GM21447 (cell line): ENCODE results near the gene IRAK1.
A peak's percentile ranks its signal among the peaks of the same experiment; 100 is the strongest.

ENCODE experiments used
- ATAC-seq: cut with Tn5 transposase; IDR thresholded peaks from one replicate; pipeline ENCODE4 v1.9.1; 2021; ENCODE audit not compliant: unreplicated experiment

IRAK1 gene

DNA sequence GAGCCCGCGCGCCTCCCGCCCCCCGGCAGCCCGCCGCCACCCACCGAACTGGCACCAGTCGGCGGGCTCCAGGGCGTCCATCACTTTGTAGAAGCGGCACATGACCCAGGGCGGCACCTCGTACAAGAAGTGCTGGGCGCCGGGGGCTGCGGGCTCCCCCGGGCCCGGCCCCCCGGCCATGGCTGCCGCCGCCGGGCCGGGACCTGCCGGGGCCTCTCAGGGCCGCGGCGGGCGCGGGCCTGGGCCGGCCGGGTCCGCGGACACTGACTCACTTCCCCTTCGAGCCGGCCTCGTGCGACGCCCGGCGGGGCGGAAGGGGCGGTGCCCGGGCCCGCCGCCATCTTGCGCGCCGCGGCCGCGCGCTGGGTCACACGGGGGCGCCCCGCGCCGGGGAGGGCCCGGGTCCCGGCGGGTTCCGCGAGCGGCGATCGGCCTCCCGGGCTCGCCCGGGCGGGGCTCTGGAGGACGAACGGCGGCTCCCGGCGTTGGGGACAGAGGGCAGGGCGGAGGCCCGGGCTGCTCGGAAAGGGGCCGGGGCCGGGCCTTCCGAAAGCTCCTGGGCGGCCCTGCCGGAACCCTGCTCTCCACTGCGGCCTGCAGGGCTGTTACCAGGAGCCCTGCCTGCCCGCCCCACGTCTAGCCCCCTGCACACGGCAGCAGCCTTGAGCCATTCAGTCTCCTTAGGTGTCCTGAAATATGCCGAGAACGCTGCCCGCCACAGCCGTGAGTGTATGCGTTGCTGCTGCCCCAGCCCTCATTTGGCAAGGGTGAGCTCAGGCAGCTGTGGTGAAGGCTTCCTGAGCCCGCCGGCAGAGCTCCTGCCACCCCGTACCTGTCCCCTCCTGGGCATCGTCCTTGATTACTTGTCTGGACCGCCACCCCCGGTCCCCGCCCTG, at the start of gene IRAK1:
Gene IRAK1, minus strand, starts transcription at position 270 of the 896 bp plus-strand sequence. Its CDS starts 90 bp downstream, at position 180.
- ATAC-seq, result peak; percentile 61

DNA sequence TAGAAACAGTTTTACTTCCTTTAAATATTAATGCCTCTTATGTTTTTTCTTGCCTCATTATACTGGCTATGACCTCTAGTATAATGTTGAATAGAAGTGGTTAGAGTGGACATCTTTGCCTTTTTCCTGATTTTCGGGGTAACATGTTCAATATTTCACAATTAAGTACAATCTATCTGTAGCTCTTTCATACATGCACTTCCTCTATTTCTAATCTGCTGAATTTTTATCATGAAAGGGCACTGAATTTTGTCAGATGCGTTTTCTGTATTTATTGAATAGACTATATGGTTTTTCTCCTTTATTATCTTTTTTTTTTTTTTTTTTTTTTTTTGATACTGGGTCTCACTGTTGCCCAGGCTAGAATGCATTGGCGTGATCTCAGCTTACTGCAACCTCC, 48.9 kb upstream of the IRAK1 start:
- ATAC-seq, result no peak

DNA sequence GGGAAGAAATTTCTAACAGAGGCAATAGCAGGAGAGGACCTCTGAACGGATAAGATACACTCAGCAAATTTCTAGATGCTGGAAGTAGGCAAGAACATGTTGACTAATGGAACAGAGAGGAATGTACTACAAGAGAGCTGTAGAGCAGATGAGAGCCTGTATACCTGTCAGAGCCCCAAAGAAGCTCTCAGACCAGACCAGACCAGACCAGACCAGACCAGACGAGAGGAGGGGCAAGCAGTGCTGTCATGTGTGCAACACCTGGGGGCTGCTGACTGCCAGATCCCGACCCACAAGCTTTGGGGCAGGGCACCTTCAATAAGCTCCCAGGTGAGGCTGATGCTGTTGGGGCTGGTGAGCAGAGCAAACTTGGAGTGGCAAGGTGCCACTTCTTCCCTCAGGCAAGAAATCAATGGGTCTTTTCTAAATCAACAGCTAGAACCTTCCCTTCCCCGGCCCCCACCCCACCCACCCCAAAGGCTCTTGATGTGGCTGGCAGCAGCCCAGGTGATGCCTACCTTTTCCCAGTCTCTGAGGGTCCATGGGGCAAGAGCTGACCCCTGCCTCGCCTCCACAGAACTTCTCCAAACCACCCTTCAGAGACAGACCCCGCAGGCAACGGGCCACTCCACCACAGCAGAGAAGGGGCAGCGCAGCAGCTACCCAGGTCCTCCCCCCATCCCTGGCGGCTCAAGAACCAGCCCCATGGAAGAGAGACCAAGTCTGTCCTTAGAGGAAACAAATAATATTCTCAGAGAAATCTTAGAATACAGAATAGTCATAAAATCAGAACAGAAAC, 45.1 kb upstream of the IRAK1 start:
- ATAC-seq, result no peak

DNA sequence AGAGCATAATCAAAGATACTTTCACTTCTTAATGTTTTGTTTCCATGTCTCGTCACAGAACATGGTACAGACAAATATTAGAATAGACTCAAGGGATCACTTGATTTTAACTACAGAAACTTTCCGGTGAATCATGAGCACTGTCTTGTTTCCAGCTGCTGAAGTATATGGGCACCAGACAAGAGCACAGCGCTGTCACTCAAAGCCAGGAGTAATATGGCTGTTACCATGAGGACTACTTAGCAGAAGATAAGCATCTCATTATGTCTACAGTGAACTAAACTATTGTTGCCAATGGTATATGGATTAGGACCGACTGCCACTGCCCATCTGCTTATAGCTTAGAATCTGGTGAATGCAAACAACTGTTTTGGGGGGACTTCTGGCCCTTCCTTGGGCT, 43.5 kb upstream of the IRAK1 start:
- no peak for ATAC-seq

DNA sequence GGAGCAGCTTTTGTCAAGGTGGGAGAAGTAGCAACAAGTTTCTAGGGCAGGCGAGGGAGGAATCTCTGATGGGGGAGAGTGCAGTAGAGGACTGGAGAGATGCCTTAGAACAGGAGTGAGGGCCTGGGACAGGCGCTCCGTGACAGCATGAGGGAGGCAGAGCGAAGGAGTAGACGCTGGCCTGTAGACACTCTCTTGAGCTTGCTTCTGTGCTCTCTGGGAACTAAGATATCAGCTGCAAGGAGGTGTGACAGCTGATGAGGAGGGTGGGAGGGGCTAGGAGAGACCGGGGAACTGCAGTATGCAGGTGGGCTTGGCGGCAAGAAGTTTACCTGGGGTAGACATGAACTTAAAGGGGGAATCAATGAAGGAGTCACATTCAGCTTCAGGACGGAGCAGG, 42.1 kb upstream of the IRAK1 start:
- ATAC-seq, result no peak

DNA sequence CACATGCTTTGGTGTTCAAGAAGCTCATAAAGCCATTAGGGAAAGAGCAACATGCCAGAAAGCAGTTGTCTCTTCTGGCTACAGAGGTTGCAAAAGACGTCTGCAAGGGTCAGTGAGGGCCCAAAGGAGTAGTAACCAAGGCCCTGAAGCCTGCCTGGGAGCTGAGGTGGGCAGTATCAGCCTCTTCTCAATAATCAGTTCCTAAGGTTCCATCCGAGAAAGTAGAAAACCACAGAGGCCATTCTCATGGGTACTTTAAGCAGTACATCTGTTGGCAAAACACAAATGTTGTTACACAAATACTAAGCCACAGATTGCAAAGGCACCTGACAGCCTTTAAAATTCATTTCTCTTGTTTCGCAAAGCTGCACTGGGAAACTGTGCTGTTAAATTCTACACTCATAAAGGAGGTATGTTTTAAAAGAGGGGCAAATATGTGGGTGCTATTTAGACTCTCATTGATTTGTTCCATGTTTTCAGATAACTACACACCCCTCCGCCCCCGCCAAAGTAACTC, 40.1 kb upstream of the IRAK1 start:
- ATAC-seq, result no peak

DNA sequence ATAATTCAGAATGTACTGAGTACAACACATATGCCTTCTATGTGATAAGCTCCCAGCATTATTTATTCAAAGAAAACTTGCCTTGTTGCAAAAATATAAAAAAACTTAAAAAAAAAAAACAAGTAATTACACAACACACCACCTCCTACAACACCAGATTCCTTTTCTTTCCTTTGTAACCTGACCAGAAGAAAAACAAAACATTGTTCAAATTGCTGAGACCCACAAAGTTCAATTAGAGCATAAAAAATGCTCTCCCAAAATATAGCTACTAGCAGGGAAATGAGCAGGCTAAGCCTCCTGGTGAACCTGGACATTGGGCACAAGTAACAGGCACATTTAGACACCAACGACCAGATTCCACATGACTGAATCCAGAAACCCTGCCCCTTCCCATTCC, 39.5 kb upstream of the IRAK1 start:
- no peak for ATAC-seq

DNA sequence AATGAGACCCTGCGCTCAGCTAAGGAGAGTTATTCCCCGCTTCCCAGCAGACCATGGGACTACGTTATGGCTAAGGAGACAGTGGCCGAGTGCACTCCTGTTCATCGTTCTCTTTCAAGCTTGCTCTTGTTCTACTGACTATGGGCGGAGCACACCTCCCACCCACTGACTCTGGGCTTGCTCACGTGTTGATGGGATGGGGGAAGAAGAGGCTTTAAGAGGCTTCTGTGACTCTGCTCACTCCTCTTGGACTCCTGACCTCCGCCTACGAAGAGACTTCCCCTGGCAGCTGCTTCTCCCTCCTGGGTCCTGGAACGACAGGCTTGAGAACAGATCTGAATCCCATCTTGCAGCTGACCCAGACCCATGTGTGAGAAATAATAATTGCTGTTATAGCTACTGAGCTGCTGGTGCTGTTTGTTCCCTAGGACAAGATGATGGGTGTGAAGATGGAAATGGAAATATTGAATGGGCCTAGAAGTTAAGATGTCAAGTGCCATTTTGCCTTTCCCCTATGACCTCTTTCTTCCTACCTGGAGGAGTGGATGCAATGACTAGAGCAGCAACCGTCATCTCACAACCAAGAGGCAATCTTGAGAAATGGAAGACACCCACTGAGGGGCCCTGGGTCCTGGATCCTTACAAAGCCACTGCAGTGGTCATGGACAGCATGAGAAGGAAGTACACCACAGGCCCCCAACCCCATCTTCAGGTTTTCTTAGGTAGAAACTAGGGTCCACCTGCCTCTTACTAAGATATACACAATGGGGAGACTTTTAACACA, 38.7 kb upstream of the IRAK1 start:
- ATAC-seq, result no peak

DNA sequence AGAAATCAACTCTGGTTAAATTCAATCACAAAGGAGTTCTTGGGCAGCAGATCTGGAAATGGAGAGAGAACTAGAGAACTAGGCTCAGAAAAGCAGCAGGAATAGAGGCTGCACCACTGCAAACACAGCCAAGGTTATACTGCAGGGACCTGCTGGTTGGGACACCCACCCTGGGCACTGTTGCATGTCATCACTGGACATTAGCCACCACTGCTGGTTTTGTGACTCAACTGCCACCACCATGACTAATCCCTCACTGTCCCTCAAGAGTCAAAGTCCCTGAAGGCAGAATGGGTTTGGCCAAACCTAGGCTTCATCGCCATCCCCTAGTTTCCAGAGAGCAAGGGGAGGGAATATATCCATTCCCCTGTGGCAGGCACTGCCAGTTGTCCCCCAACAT, 38.1 kb upstream of the IRAK1 start:
- ATAC-seq, result no peak

DNA sequence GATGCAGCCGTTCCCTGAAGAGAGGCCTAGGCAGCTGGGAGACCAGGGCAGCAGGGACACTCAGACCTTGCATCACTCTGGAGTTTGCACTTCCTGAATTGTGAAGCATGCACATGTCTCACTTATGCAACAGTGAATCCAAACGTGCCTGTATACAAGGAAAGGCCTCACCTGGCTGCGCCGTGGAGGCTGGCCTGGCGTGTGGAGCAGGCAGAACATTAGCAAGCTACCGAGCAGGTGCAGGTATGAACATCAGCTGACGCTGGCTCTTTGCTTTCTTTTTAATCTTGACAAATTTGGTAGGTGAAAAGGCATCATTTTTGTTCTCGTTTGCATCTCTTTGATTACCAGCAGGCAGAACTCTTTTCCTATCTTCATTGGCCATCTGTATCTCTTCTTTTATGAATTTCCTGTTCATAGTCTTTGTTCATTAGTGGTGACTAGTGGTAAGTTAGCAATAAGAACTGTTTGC, 37.1 kb upstream of the IRAK1 start:
- no peak for ATAC-seq

DNA sequence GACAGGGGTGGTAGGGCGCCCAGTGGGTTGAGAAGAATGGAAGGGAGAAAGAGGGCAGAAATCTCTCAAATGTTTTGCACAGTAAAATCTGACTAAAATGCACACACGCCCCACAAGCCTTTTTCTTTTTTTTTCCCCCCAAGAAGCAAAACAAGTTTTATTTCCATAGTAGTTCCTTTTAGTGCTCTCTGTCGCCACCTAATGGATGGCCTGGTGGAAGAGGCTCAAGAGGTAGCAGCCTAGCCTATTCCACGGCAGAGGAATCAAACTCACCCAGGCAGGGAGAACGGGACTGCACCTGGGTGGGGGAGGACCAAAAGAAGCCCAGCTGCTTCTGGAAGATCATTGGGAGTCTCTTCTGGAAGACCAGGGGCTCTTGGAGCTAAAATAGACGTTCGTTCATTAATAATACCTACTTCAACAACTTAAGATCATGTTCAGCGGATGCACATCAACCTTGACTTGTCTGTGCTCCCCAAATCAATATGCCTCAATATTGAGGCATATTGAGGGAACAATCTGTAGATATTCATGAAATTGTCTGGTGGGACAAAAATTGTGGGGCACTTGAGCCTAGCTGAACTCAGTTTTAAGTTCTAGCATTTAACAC, 31.6 kb upstream of the IRAK1 start:
- no peak for ATAC-seq

DNA sequence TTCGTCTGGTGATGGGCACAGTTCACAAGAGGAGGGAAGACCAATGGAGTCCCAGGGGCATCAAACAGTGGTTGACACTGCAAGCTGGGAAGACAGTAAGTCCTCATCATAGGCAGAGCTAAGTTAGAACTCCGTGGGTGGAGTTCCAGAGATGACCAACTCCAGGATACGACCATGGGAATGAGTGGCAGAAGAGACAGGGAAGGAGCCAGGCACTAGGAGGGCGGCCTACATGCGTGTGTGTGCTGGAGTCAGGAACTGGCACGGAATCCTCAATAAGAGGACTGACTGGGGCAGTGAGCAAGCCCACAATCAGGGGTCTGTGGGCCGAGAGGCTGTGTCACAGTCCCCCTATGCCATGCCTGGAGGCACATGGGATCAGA, 30.4 kb upstream of the IRAK1 start:
- no peak for ATAC-seq

DNA sequence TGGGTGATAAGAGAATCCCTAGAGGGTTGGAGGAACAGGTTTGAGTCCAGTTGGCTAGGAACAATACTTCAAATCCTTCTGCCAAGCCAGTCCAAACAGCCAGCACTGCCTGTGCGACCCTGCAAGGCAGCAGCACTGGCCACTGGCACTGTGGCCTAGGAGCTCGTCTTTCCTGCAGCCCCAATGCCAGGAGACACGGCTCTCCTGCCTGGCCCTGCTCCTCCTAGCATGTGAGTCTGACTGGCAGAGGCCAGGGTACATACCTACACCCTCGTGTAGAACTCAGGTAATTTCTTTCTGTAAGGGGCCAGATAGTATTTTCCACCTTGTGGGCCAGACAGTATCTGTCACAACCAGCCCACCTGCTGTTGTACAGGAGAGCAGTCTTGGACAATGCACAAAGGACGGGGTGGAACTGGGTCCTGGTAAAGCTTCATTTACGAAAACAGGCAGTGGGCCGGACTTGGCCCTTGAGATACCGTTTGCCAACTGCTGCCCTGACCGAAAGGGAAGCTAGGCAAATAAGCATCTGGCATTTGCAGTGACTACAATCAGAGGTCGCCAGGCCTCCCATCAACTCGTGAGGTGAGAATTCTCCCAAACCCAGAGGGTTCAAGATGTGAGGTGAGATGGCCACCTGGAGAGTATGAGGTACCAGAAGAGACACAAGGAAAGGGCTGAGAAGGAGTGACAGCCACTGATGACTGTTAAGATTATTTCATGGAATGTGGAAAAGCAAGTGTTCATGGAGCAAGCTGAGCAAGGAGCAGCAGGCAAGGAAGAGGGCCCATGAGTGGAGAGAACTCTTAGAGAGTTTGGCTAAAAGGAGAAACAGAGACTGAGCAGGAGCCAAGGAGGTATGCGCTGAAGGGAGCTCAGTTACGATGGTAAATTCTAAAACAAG, 29.8 kb upstream of the IRAK1 start:
- ATAC-seq, result no peak

DNA sequence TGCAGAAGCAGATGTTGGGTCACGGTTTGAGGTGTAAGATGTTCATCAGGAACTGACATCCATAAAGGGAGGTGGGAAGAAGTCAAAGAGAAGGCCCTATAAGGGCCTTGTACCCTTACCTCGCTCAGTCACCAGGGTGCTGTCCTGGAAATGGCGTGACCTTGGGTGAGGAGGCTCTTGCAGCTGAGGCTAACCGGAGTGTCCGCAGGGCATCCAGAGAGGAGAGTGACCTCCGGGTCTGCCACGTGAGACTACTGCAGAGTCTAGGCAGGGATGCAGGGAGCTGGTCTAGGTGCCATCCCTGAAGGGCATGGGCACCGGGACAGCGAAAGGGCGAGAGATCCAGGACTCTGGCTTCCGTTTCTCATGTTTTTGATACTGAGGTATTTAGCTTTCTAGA, 28.7 kb upstream of the IRAK1 start:
- no peak for ATAC-seq

DNA sequence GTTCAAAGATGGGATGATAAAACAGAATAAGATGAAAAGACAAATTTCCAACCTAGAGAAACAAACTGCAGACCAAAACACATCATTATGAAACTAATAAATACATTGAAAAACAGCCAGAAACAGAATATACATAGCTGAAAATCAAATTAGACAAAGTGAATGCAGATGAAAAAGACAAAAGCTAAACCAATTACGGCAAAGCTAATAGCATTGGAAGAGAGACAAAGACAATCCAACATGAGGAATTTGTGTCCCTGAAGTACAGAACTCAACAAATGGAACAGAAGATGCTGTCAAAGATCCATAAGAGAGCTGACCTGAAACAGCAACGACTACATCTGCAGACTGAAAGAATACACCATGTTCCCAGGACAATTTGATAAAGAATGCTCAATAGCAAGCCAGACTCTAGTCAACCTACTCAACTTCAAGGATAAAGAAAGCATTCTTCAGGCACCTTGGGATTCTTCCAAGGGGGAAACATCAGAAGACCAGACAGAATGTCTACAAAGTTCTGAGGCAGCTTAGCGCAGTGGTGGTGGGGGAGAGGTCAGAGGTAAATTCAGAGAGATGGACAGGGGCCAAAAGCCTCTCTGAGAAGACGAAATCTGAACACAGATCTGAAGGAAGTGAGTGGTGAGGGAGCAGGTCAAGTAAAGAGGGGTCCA, 27.4 kb upstream of the IRAK1 start:
- no peak for ATAC-seq

DNA sequence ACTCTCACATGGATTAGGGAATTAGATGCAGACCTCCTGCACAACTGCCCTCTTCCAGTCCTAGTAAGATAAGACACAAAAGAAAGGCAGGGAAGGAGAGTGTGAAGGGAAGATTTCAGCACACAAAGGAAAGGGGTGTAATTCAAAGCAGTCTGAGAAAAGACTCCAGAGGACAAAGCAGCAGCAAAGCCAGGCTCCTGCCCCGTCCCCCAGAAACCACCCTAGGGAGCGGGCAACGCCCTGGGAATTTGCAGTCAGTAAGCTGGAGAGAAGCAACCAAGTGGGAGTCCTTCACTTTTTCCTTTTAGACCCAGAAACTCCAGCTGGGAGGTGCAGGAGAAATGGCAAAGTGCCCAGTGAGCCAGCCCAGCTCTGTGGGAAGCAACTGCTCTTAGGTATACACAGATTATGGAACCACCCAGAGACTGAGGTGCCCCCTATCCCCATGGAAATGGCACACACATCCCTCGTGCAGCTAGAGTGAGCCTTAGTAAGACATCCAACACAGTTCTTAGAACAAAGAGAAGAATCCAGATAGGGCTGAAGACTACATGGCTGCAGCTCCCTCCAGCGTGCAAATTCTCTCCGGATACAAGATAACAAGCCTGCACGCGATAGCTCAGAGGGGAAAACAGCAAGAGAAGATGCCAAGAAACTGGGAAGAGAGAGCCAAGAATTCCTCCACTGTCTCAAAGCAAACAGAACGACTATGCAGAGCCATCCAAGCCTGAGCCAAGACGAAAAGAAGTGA, 26.5 kb upstream of the IRAK1 start:
- ATAC-seq, result no peak

DNA sequence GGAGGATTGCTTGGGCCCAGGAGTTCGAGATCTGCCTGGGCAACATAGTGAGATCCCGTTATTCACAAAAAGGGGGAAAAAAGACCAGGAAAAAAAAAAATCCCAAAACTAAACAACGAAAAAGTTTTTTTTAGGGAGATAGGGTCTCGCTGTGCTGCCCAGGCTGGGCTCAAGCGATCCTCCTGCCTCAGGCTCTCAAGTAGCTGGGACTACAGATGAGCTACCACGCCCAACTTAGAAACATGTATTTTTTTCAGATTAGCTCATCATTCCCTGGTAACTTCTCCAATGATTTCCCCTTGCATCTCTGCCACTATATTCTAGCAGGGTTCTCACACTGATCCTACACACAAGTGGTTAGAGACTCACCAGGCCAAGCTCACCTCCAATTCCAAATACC, 24.4 kb upstream of the IRAK1 start:
- no peak for ATAC-seq

DNA sequence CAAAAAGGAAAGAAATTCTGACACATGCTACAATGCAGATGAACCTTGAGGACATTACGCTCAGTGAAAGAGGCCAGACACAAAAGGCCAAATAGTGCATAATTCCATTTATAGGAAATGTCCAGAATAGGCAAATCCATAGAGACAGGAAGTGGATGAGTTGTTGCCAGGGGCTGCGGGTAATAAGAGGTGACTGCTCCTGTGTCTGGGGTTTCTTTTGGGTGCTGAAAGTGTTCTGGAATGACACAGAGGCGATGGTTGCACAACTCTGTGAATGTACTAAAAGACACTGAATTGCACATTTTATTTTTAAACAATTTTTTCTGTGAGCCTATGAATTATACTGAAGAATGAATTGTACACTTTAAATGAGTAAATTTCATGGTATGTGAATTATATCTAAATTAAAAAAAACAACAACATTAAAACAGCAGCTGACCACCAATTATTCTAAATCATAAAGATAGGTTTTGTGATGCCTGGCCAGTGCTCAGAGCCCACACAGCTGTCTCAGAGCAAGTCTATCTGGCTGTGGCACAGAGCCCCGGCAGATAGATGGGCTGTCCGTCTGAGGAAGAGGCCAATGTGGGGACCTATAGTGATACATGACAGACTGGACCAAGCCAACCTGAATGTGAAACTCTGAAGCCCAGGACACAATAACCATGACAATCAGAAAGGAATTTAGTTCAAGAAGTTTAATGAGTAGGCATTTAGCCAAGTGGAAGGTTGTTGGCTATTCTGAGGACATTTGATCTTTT, 23.5 kb upstream of the IRAK1 start:
- no peak for ATAC-seq
